ENCODE results near the gene CDH23.

GRCh38 chr10:71802235-71802634, 405.5 kb downstream of the CDH23 start:
- TF ChIP-seq CTCF (conservative IDR thresholded peaks at IDR 0.05 in 1 of 2, IDR thresholded peaks at IDR 0.05 in 1 of 2; ENCODE audit: extremely low read depth in 1 of 2, insufficient read depth in 1 of 2, low read depth in 1 of 2, low read length in 2 of 2): no peak
- TF ChIP-seq EZH2 (IDR thresholded peaks at IDR 0.05; ENCODE audit: borderline replicate concordance, low read length): no peak
